Muscle of back (tissue), 11 donors: Measurements from ENCODE around the gene SPG21. TPM values are rescaled to one million over a fixed set of nuclear protein-coding genes. Genes with fewer than 3 reads are reported as not detected.

Experiments used
- DNase-seq, 3 donors: peaks; one replicate each; pipeline versions ENCODE4 v3.0.0 to v3.0.0-alpha.2; 2013
- polyA plus RNA-seq, 10 donors: library from polyadenylated mRNA; unstranded; fragments of 120-200 nt; gene quantifications; one replicate each; pipeline ENCODE4 v1.2.1, GENCODE V29; 2013; ENCODE audit not compliant: insufficient read length in 10 of 10

The SPG21 gene
- polyA plus RNA-seq, 10 donors: 65.6 to 89.1 (median 80.8) TPM

GRCh38 chr15:64944961-64945360, 44.8 kb downstream of the SPG21 start:
- no peak for DNase-seq

- no peak for DNase-seq
Measured at GRCh38 chr15:64943512-64944225, 46.0 kb downstream of the SPG21 start.

- no peak for DNase-seq
Measured at GRCh38 chr15:64942356-64942755, 47.4 kb downstream of the SPG21 start.

- DNase-seq: no peak
Measured at GRCh38 chr15:64938192-64938591, 51.5 kb downstream of the SPG21 start.

- no peak for DNase-seq
Measured at GRCh38 chr15:64934023-64934422, 55.7 kb downstream of the SPG21 start.

GRCh38 chr15:64931381-64931780, 58.3 kb downstream of the SPG21 start:
- no peak for DNase-seq

- DNase-seq: no peak
Measured at GRCh38 chr15:64930778-64931371, 58.8 kb downstream of the SPG21 start.

GRCh38 chr15:64930019-64930652, 59.6 kb downstream of the SPG21 start:
- no peak for DNase-seq

GRCh38 chr15:64928626-64929220, 61.0 kb downstream of the SPG21 start:
- no peak for DNase-seq

- DNase-seq: no peak
Measured at GRCh38 chr15:64926661-64927060, 63.1 kb downstream of the SPG21 start.

- DNase-seq: no peak
Measured at GRCh38 chr15:64925335-64926330, 64.1 kb downstream of the SPG21 start.

- DNase-seq: no peak
Measured at GRCh38 chr15:64923546-64923945, 66.2 kb downstream of the SPG21 start.

- DNase-seq: no peak
Measured at GRCh38 chr15:64921711-64922110, 68.0 kb downstream of the SPG21 start.

- no peak for DNase-seq
Measured at GRCh38 chr15:64919721-64920120, 70.0 kb downstream of the SPG21 start.

- DNase-seq: no peak
Measured at GRCh38 chr15:64917211-64917610, 72.5 kb downstream of the SPG21 start.

- no peak for DNase-seq
Measured at GRCh38 chr15:64916365-64916764, 73.3 kb downstream of the SPG21 start.

- DNase-seq: no peak
Measured at GRCh38 chr15:64915518-64916227, 74.0 kb downstream of the SPG21 start.
